ENCODE results near the gene CIAO1. TPM values are rescaled to one million over a fixed set of nuclear protein-coding genes. Genes with fewer than 3 reads are reported as not detected.

The CIAO1 gene
- total and polyA plus RNA-seq, 2 of the 8 experiments (the other 6 are each of a cell fraction or from before 2014, with no cell fraction given), result 63.7 to 99.2 TPM

DNA sequence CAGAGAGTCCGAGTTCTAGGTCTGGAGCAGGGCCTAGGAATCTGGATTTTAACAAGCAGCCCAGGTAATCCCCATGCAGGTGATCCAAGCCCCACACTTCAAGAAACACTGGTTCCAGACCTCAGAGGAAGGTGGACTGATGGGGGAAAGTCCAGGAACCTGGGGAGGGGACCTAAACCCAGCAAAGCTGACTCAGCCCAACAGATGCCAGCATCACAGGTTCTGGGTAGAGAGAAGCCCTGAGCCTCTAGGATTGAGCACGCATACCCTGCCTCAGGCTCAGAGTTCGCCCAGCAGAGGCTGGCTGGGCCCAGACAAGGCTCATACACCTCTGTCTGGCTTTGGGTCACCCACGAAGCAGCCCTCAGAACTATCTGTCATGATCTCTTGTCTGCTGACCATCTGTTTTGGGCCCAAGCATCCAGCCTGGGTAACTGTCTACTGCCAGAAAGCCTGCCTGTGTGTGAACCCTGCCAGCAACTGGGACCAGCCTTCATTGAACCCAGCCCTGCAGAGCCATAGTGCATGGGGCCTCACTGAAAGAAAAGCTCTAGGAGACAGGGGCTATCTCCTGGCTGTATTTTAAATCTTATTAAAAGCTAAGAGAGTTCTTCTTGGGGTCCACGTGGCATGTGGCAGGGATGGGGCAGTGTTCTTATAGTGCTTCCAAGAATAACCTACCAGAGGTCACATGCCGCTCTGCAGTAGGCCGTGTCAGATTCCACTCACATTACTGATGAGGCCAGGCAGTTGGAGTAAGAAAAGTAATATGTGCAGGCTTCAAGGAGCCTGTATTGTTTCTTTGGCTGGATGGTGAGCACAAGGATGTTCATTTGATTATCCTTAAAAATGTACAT, 7.6 kb upstream of the CIAO1 start:
- Histone ChIP-seq H4K91ac (replicated peaks; ENCODE audit: insufficient read length, low read length) (no peak overlapping the region), H3K27ac (ENCODE audit: low read depth, low read length) (no peak overlapping the region), H3K4me2 (ENCODE audit: insufficient read depth in 1 of 2, low read depth in 2 of 2, low read length in 2 of 2) (no peak overlapping the region), H3K79me1 (ENCODE audit: low read depth, low read length) (peaks cover 19% of the 10 kb centered on the region), H4K20me1 (replicated peaks in 1 of 2; ENCODE audit: control insufficient read depth in 1 of 2, insufficient read depth in 2 of 2, low read length in 2 of 2) (peaks cover 0 to 9% of the 10 kb centered on the region in 2 experiments), H2BK20ac (ENCODE audit: low read length) (no peak overlapping the region), H3K18ac (ENCODE audit: extremely low read depth, low read length) (no peak overlapping the region), H3K4me3 (ENCODE audit: extremely low read depth in 1 of 4, insufficient read depth in 2 of 4, low read depth in 3 of 4, low read length in 4 of 4) (no peak overlapping the region), H3K27me3 (replicated peaks in 1 of 4; ENCODE audit: control insufficient read depth in 3 of 4, extremely low read depth in 1 of 4, insufficient read depth in 3 of 4, low read length in 3 of 4) (no peaks in the 10 kb centered on the region), H3K36me3 (ENCODE audit: control insufficient read depth in 2 of 4, insufficient read depth in 4 of 4, low read length in 3 of 4) (peaks cover under 1 to 8% (median 4%) of the 10 kb centered on the region in 4 experiments; a peak in 3 of 8 replicates), H3K9me3 (ENCODE audit: insufficient read depth in 2 of 2, low read depth in 1 of 2, low read length in 1 of 2) (no peaks in the 10 kb centered on the region), H2AFZ (ENCODE audit: low read length) (no peak overlapping the region), H3K56ac (replicated peaks; ENCODE audit: insufficient read length, low read depth, low read length) (no peak overlapping the region), H3K4ac (replicated peaks; ENCODE audit: insufficient read length, low read depth, low read length) (no peak overlapping the region), H4K8ac (ENCODE audit: extremely low read depth, insufficient read depth, low read length) (no peak overlapping the region), H3K14ac (ENCODE audit: insufficient read length) (no peak overlapping the region), H2AK5ac (ENCODE audit: low read depth, low read length) (no peak overlapping the region), H2BK5ac (ENCODE audit: low read depth, low read length) (no peak overlapping the region), H3K4me1 (replicated peaks in 1 of 4; ENCODE audit: control insufficient read depth in 3 of 4, insufficient read depth in 4 of 4, low read length in 3 of 4) (peaks cover 0 to 3% (median 1%) of the 10 kb centered on the region in 4 experiments; a peak in 3 of 7 replicates), H4K5ac (ENCODE audit: insufficient read length, low read depth, low read length) (no peak overlapping the region), H2BK15ac (ENCODE audit: low read length) (no peak overlapping the region), H3K23ac (ENCODE audit: insufficient read length) (no peak overlapping the region), H3K23me2 (ENCODE audit: low read depth, low read length) (no peaks in the 10 kb centered on the region), H3K79me2 (ENCODE audit: control insufficient read depth in 1 of 2, insufficient read depth in 2 of 2, low read length in 2 of 2) (peaks cover 0 to 12% of the 10 kb centered on the region in 2 experiments; a peak in 2 of 4 replicates), H3K9ac (replicated peaks in 1 of 4; ENCODE audit: extremely low read depth in 1 of 4, low read depth in 3 of 4, low read length in 3 of 4) (no peak overlapping the region), H2BK120ac (replicated peaks; ENCODE audit: low read depth, low read length) (no peak overlapping the region), H2BK12ac (ENCODE audit: low read depth, low read length) (no peak overlapping the region)
- FAIRE-seq, result no peak
- ChIA-PET POLR2A (ENCODE audit: partially characterized antibody) (interaction anchor here (1.0 to 3.8 kb wide), 4 partner anchors 7 to 50 kb away, joined by 3 to 16 read pairs (median 9); partner anchors contain the start of gene STARD7), CTCF (ENCODE audit: partially characterized antibody) (interaction anchor here (1.0 to 2.5 kb wide), 9 partner anchors 7 to 266 kb away, joined by 3 to 11 read pairs (median 4); partner anchors contain the start of gene ASTL)
- WGBS, 2 experiments (ENCODE audit: extremely low coverage in 1 of 2, insufficient coverage in 1 of 2, insufficient read length in 1 of 2, insufficient replicate concordance in 2 of 2, low coverage in 1 of 2, low lambda C conversion rate in 2 of 2, missing lambda C conversion rate in 1 of 2), result 90% methylated on average over 7 of the region's 7 CpGs; no CpG with 5 or more reads in 1 of the 2 experiments
- no peak for DNase-seq (ENCODE audit: low read depth in 1 of 2, low spot score in 2 of 2)
- TF ChIP-seq SP2 (IDR thresholded peaks at IDR 0.05; ENCODE audit: low read length) (no peak), EP300 (IDR thresholded peaks at IDR 0.05; ENCODE audit: borderline replicate concordance in 1 of 2, low read depth in 2 of 2, low read length in 2 of 2) (no peak), TEAD4 (IDR thresholded peaks at IDR 0.05; ENCODE audit: low read depth, low read length) (no peak), NANOG (IDR thresholded peaks at IDR 0.05; ENCODE audit: insufficient read depth, low read depth, low read length, poor library complexity, severe bottlenecking) (no peak), SIRT6 (IDR thresholded peaks at IDR 0.05; ENCODE audit: low read length) (no peak)

Data from H1 (cell line).